ENCODE results near the gene ZFAND6.

DNA sequence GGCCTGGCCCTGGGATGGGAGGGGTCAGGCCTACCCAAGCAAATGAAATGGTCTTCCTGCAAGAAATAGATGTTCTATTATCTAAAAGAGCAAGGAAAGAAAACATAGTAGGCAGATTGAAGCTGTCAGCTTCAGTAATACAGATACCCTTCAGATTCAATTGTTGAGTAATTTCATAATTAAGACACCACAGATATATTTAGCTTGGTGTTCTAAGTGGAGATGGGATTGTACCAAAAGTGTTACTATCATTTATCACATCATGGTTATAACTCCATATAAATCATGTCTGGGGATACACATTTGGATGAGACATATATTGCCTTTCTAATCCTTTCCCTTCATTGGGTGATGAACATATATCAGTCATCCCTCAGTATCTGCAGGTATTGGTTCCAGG lies 51.4 kb downstream of the ZFAND6 start:
- TF ChIP-seq, protein P1, sequence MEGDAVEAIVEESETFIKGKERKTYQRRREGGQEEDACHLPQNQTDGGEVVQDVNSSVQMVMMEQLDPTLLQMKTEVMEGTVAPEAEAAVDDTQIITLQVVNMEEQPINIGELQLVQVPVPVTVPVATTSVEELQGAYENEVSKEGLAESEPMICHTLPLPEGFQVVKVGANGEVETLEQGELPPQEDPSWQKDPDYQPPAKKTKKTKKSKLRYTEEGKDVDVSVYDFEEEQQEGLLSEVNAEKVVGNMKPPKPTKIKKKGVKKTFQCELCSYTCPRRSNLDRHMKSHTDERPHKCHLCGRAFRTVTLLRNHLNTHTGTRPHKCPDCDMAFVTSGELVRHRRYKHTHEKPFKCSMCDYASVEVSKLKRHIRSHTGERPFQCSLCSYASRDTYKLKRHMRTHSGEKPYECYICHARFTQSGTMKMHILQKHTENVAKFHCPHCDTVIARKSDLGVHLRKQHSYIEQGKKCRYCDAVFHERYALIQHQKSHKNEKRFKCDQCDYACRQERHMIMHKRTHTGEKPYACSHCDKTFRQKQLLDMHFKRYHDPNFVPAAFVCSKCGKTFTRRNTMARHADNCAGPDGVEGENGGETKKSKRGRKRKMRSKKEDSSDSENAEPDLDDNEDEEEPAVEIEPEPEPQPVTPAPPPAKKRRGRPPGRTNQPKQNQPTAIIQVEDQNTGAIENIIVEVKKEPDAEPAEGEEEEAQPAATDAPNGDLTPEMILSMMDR (conservative IDR thresholded peaks at IDR 0.05; ENCODE audit: low read length): no peak
- TF ChIP-seq EZH2phosphoT487 (IDR thresholded peaks at IDR 0.05; ENCODE audit: borderline replicate concordance, low read depth, low read length): no peak

Data from OCI-LY7 (cell line).